C4-2B (cell line): ENCODE measurements around the gene NHLRC1.

ENCODE experiments used
- ZFX ChIP-seq: fragments of 450-650 bp; IDR thresholded peaks from 2 replicates; pipeline ENCODE4 v1.6.1; 2017
- TF ChIP-seq, protein P1 (sequence below): fragments of 450-650 bp; conservative IDR thresholded peaks from 2 replicates; pipeline ENCODE4 v1.5.1; 2017; ENCODE audit warnings: mild to moderate bottlenecking

DNA sequence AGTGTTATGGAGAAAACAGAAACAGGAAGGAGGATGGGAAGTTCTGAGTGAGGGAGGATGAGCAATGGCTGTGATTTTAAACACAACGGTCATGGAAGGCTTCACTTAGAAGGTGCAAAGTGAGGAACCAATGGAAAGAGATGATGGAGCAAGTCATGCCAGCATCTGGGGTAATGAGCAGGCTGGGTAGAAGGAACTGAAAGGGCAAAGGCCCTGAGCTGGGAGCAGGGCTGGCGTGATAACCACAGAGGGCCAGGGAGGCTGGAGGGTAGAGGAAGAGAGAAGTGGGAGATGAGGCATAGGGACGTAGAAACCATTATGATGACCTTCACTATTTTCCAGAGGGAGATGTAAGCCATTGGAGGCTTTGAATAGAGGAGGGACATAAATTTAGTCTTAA, 43.6 kb downstream of the NHLRC1 start:
- TF ChIP-seq, protein P1, sequence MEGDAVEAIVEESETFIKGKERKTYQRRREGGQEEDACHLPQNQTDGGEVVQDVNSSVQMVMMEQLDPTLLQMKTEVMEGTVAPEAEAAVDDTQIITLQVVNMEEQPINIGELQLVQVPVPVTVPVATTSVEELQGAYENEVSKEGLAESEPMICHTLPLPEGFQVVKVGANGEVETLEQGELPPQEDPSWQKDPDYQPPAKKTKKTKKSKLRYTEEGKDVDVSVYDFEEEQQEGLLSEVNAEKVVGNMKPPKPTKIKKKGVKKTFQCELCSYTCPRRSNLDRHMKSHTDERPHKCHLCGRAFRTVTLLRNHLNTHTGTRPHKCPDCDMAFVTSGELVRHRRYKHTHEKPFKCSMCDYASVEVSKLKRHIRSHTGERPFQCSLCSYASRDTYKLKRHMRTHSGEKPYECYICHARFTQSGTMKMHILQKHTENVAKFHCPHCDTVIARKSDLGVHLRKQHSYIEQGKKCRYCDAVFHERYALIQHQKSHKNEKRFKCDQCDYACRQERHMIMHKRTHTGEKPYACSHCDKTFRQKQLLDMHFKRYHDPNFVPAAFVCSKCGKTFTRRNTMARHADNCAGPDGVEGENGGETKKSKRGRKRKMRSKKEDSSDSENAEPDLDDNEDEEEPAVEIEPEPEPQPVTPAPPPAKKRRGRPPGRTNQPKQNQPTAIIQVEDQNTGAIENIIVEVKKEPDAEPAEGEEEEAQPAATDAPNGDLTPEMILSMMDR = no peak
- no peak for TF ChIP-seq ZFX
